Daoy (cell line): ENCODE data around the gene PLXNA4. TPM values are rescaled to one million over a fixed set of nuclear protein-coding genes. Genes with fewer than 3 reads are reported as not detected.

ENCODE experiments used
- DNase-seq: peaks from one replicate; pipeline ENCODE4 v3.0.0-alpha.2; 2015; ENCODE audit warnings: low read depth
- total RNA-seq: library from RNA; depleted of rRNA; stranded (reverse); fragments of >200 nt; shearing (Covaris generic); gene quantifications from 2 replicates; pipeline ENCODE4 v1.2.3, GENCODE V29; 2014

The PLXNA4 gene
- total RNA-seq, 1 experiment from 2014 or later: 0.69 TPM

GRCh38 chr7:132353936-132354335 lies 222.3 kb downstream of the PLXNA4 start:
- peak; percentile 20 for DNase-seq

DNA sequence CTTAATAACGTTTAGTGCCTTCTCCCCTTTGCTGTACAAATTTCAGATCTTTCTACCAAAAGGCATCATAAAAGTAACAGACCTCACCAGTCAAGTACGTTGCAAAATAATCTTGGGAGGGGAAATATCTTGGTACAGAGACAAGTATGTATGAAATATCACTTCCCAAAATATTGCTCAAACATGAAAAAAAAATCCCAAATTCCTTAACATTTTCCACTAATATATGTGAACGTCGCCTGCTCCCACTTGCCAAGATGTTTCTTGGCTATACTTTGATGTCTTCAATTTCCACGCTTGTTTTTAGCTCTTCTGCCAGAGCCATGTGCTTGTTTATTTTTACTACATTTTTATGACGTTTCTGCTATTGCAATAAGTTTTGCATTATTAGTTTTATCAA lies 223.5 kb downstream of the PLXNA4 start:
- no peak for DNase-seq

DNA sequence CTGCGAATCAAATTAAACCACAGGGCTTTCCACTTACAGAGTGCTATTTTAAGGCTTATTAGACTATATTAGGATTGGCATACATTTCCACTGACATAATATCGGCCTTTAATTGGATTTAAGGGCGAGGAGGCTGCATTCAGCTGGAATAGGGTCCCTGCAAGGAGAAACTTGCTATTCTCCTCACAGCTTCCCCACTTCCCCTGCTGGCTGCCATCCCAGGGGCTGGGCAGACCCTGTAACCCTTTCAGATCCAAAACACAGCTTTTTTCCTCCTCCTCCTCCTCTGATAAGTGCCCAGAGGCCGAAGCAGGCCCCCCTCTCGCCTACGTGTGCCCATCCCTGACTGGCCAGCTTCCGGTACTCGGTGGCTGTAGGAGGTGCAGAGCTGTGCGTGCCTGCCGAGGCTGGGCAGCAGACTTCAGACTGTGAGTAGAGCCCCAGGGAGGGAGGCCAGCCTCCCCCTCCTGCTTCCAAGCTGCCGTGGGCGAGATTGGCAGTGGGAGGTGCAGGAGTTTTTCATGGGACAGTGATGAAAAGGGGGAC lies 224.2 kb downstream of the PLXNA4 start:
- no peak for DNase-seq

DNA sequence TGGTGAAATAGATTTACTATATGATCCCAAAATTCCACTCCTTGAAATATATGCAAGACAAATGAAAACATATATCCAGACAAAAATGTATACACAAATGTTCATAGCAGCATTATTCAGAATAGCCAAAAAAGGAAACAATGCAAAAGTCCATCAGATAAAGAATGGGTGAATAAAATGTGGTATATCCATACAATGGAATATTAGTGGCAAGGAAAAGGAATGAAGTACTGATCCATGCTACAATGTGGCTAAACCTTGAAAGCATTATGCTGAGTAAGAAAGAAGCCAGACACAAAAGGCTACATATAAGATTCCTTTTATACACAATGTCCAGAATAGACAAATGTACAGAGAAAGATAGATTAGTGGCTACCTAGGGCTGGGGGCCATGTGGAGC lies 225.5 kb downstream of the PLXNA4 start:
- no peak for DNase-seq

GRCh38 chr7:132349075-132349474 lies 227.2 kb downstream of the PLXNA4 start:
- DNase-seq: no peak

- no peak for DNase-seq
These were observed 227.9 kb downstream of the PLXNA4 start for GRCh38 chr7:132348341-132348740.

DNA sequence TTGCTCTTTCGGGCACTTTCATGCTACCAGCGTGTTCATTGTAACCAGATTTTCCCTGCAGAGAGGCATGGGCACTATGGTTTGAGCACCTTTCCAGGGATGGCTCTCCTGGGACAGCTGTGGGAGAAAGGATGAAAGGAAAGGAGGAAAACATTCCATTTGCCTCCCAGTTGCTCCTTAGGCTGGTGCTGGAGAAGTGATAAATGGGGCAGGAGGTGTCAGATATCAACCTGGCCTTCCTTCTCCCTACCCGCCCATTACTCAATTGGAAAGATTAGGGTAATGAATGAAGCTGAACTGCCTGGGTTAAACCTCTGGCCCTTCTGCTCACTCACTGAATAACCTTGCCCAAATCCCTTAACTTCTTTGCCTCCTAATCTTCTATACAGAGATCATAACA lies 228.4 kb downstream of the PLXNA4 start:
- DNase-seq: no peak

GRCh38 chr7:132347123-132347522 lies 229.1 kb downstream of the PLXNA4 start:
- DNase-seq: no peak

- DNase-seq: no peak
These were observed 230.6 kb downstream of the PLXNA4 start for GRCh38 chr7:132345543-132346129.

- no peak for DNase-seq
These were observed 231.2 kb downstream of the PLXNA4 start for GRCh38 chr7:132345030-132345429.

GRCh38 chr7:132343199-132343598 lies 233.1 kb downstream of the PLXNA4 start:
- no peak for DNase-seq

DNA sequence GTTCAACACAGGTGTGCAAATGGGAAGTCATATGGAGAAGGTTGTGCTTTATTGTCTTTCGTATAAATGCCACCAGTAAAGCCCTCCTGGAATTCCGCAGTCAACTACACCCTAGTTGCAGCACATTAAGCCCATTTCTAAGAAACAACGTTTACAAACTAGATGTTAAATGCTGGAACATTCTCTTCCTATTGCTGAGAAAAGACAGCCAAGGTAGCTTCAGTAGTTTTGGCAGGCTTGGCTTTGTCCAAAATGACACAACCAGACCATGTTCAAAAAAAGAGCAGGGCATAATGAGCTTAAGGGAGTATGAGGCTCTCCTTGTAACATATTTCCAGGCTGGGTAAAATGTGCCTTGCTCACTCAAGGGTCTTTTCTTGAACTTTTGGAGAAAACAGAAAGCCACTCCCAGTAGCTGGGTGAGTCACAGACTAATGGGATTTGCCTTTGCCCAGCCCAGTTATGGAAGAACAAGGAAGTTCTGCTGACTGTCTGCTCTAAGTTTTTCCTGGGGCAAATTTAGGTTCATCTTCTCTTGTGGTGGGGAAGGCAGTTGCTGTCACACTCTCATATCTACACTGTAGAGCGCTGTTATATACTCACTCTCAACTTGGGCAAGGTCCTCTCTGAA lies 238.7 kb downstream of the PLXNA4 start:
- DNase-seq: peak; percentile 45

DNA sequence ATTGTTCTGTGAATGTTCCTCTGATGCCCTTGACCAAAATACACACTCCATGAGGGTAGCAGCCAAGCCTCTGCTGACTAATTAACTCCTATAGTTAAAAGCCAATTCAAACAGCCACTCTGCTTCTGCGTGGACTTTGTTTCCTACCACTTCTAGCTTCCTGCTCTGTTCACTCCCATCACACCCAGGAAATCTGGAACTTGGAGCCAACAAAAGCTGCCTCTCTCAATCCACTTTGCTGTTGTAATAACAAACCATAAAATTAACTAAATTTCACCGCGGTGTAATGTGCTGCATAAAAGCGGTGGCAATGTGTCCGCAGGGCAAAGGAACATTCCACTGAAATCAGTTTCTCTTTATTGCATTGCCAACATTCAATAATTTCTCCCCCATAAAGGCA lies 239.5 kb downstream of the PLXNA4 start:
- no peak for DNase-seq

- peak; percentile 33 for DNase-seq
These were observed 243.0 kb downstream of the PLXNA4 start for GRCh38 chr7:132333301-132333700.

DNA sequence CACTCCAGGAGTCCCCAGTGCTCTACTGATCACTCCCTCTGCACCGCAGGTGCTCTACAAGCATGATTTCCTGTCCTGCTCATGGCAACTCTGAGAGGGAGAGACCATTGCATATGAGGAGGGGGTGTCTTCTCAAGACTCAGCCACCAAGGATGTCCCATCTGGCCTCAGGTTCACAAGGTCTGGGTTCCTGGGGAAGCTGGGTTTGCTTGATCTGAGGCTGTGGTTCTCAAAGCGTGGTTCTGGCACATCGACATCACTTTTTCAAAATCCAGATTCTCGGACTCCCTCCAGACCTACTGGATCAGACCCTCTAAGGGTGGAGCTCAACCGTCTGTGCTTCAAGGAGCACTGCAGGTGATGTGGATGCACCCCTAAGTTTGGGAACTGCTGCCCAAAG lies 247.5 kb downstream of the PLXNA4 start:
- DNase-seq: no peak

- no peak for DNase-seq
These were observed 248.1 kb downstream of the PLXNA4 start for GRCh38 chr7:132328047-132328620.

- DNase-seq: no peak
These were observed 249.2 kb downstream of the PLXNA4 start for GRCh38 chr7:132326878-132327589.

GRCh38 chr7:132322970-132323369 lies 253.3 kb downstream of the PLXNA4 start:
- DNase-seq: no peak

DNA sequence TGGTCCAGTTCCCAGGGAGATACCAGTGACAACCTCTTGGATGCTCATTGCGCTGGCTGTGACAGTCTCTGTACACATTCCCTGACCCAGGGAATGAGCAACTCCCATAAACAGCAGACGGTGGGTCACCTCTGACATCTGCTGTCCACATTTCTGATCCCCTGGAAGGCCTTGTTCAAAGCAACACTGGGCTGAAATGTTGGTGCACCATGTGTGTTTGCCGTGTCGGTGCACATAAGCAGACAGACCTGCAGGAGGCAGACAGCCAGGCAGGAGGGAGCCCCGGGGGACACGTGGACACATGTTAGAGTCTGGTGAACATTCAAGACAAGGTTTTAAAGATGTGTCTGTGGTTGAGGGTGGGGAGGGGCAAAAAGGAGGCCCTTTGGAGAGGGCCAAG lies 254.9 kb downstream of the PLXNA4 start:
- peak; percentile 45 for DNase-seq

- no peak for DNase-seq
These were observed 256.8 kb downstream of the PLXNA4 start for GRCh38 chr7:132319481-132319880.

GRCh38 chr7:132318352-132319318 lies 257.6 kb downstream of the PLXNA4 start:
- DNase-seq: peak; percentile 96
